HG02973 (cell line): Measurements from ENCODE around the gene BEND2.
"Not testable (repeated sequence)": the region's sequence is repeated elsewhere in the genome, so short reads cannot be mapped to it uniquely, and the experiment has no call there.

Source experiments
- ATAC-seq: cut with Tn5 transposase; IDR thresholded peaks from one replicate; pipeline ENCODE4 v1.9.1; 2021; ENCODE audit warnings: moderate library complexity; ENCODE audit not compliant: unreplicated experiment

BEND2 gene

DNA sequence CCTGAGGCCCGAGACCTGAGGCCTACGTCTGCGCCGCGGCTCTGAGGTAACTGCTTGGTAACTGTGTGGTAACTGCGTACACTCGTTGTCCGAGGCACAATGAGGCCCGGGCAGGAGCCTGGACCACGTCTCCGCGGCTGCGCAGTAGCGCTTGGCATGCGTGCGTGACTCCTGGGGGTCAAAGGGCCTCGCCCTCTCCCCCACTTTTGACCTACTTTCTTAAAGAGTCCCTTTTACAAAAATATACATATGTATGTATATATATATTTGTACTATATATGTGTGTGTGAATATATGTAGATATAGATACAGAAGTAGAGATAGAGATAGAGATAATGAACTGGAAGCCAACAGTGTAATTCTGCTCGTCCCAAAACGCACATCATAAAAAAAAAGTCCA is at the start of gene BEND2:
Gene BEND2, minus strand, starts transcription at position 101 of the 400 bp plus-strand sequence. CDS start 136 bp downstream, outside the sequence.
- no peak for ATAC-seq

DNA sequence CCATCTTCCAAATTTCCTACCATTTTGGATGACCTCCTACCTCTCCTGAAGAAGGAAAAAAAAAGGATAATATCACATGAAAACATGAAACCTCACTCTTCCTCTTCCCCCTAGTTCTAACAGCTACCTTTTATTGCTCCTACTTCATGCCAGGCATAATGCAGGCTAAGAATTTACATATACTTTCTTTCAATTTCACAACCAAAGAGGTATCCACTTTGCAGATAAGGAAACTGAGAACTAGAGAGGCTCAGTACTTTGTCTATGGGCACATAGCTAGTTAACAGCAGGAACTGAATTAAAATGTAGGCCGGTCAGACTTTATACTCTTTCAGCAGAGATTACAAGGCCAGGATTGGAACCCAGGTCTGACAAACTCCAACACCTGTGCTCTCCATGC is 34.4 kb upstream of the BEND2 start:
- ATAC-seq = no peak

DNA sequence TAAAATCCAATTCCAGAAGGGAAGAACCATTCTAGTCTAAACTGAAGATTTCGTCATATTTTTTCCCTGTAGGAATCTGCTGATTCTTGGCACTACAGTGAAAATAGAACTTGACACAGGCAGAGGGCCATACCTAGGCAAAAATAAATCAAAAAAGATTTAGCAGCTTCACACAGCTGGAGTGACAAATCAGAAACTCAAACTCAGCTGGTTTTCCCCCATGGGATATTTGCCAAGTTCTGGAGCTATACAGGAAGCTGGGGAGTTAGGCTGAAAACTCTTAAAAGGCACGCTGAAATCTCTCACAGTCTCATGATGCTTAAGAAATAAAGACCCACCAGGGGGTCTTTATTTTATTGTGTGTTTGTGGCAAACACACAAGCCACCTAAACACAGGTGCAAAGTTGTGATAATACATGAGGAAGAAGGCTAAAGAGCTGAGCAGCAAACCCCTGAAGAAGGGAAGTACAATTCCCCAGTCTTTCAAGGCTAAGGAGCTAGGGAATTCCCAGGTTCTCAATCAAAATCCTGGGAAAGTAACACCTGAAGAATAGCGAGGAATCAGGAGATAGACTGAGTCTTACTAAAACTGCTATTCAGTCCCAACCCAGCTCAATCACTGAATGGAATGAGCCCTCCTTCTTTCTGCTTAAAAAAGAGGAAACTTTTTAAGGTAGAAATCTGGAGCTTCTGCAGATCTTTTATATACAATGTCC is 32.1 kb upstream of the BEND2 start:
- no peak for ATAC-seq

DNA sequence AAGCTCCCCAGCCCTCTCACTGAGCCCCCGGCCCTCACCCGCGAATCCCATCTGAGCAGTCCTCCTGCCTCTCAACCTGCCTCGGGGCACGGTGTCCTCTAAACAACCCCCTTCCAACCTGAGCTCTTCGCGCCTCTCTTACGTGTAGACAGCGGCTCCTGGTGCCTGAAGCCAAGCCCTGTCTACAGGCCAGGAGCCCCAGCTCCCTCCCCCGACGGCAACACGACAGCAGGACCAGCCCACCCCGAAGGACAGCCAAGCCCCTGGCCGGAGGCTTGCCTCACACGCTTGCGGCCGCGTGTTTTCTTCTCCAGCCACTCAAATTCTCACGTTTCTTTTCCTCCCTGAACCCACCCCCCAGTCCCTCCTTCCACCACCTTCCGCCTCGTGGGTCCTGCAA is 9.0 kb upstream of the BEND2 start:
- ATAC-seq = not testable (repeated sequence)

- no peak for ATAC-seq
Observed at GRCh38 chrX:18228069-18228468, 7.4 kb upstream of the BEND2 start.

- no peak for ATAC-seq
Observed at GRCh38 chrX:18227458-18227857, 6.8 kb upstream of the BEND2 start.

DNA sequence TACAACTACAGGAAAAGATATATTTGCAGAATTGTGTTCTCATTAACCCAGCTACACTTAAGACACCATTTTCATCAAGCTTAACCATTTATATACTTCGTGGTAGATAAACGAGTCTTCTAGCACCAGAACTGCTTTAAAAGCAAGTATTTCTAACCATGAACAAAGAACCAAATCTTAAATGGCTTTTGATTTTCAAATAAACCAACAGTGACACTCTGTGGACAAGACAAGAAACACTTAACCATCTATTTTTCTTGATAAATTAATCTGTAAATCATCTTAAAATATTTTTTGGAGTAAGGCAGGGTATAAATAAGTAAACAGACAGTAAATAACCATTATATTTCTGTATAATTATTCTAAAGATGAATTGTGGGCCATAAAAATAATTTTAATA is 10.2 kb downstream of the BEND2 start:
- no peak for ATAC-seq

- ATAC-seq = no peak
Observed at GRCh38 chrX:18206657-18207056, 14.0 kb downstream of the BEND2 start.

- ATAC-seq = no peak
Observed at GRCh38 chrX:18203631-18204030, 17.1 kb downstream of the BEND2 start.

GRCh38 chrX:18194688-18195087 is 26.0 kb downstream of the BEND2 start:
- ATAC-seq = no peak

GRCh38 chrX:18179446-18179845 is 41.2 kb downstream of the BEND2 start:
- no peak for ATAC-seq

GRCh38 chrX:18174971-18175370 is 45.7 kb downstream of the BEND2 start:
- ATAC-seq = no peak

DNA sequence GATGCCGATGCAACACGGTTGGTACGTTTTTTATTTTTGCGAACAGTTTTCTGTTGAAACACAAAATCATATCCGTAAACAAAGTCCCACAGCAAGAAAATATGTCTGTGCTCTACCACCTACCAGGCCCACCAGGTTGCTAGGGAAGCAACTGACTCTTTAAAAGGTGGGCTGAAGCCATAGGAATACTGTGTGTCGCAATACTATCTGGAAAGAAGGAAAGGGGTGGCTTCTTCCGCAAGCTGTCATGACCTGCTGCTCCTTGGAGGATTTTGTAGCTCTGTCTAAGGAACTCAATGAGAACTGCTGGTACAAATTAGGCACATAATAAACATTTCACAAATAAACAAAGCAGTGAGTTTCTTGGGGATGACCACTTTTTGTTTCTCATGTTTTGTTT is 46.5 kb downstream of the BEND2 start:
- ATAC-seq = no peak

- ATAC-seq = no peak
Observed at GRCh38 chrX:18173494-18174180, 47.0 kb downstream of the BEND2 start.

DNA sequence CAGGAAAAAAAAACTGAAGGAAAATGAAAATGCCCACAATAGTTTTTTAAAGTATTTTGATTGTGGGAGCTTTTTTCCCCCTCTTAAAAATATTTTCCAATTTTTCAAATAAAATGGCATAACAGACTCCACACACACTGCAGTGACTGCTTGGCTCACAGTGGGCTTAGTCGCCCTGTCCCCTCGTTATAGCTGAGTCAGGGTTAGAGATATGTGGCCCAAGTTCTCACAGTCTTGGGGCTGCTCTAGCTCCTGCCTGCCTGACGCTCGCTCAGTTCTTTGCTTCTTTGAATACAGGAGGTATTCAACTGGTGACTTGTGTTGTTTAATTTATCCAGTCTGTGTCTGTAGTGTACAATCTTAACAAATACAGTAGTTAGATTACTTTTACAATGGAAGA is 47.7 kb downstream of the BEND2 start:
- no peak for ATAC-seq

DNA sequence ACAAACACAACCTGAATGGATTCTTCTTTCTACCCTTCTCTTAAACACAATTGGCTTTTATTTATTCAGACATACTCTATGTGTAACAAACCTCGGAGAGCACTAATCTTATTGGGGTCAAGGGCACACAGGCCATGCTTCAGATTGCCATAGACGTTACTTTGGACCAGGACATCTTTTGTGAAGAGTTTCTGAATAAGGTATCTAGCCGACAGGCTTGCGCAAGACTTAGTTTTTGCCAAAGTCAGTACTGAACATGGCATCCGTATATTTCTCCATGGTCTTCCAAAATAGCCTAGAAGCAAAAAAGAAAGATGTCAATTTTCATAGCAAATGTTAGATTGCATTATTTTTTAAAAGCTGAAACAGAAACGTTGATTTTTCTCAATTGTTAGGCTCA is 49.8 kb downstream of the BEND2 start:
- no peak for ATAC-seq

GRCh38 chrX:18166068-18166467 is 54.6 kb downstream of the BEND2 start:
- no peak for ATAC-seq

DNA sequence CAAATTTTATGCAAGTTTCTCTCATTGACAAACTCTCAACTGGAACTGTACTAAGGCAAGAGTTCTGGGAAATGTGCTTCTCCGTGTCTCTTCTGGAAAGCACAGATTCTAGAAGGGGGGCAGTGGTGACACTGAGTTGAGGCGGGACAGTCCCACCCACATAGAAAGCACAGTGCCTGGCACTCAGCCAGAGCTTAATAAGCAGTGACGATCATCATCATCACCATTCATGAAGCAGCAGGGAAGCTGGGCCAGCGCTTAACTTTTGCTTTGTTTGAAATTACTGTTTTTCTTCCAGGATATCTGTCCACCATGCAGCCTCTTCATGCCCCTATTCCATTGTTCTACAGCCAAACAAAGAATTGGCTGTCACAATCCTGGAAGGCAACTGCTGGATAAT is 60.3 kb downstream of the BEND2 start:
- ATAC-seq = no peak

DNA sequence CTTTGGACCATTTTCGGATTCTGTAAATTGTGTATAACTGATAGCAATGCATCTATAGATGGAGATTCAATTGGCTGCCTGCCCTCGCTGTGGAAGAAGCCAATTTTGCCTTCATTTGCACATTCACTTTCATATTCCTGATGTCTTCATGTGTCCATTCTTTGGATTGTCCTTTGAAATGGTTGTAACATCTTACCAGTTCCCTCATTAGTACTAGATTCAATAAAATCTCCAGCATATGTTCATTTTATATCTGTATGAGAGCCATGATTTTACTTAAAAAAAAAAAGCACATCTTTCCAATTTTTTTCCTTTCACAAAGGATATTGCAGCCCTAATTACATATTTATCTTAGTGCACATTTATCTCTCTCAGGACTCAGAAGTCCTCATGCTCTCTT is 61.7 kb downstream of the BEND2 start:
- ATAC-seq = no peak

- ATAC-seq = no peak
Observed at GRCh38 chrX:18151649-18152048, 69.0 kb downstream of the BEND2 start.

DNA sequence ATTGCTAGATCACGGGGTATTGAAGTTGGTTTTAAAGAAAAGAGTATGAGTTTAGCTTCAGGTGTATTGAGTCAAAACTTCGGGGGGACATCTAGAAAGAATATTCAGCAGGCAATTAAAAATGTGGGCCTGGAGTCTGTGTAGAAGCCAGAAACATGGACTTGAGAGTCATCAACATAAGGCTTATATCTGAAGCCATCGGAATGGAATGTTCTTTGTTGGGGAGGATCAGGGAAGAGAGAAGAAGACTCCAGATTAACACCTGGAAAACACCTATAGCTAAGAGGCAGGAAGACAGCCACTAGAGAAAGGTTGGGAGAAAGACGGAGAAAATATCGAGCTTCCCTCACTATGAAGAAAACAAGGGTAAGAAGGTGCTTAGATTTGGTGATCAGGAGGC is 69.5 kb downstream of the BEND2 start:
- ATAC-seq = no peak

GRCh38 chrX:18149454-18149853 is 71.2 kb downstream of the BEND2 start:
- no peak for ATAC-seq

DNA sequence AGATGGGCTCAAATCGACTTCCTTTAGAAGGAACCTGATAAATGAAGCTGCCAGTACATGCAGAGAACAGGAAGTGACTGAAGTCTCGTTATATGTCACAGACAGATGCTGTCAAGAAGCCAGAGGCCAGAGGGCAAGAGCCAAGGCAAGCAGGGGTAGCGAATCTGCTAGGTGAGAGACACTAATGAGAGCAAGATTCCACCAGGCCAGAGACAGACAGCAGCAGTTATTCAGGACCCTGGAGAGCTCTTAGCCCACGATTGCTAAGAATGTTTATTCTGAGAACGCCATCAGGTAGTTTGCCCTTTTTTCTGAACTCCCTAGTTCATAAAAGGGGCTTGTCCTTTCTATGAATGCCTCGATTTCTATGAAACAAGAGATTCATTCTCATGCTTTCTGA is 73.7 kb downstream of the BEND2 start:
- ATAC-seq = no peak
